Hematopoietic multipotent progenitor cell treated with erythropoietin and hydrocortisone succinate and interleukin-3 and kit ligand, for 6 days (in vitro differentiated cells): Measurements from ENCODE around the gene GCC1.
A peak's percentile ranks its signal among the peaks of the same experiment; 100 is the strongest.
"Not testable (repeated sequence)": the region's sequence is repeated elsewhere in the genome, so short reads cannot be mapped to it uniquely, and the experiment has no call there.

Source experiments
- DNase-seq: peaks from one replicate; pipeline ENCODE4 v3.0.0-alpha.2; 2015

GCC1 gene

DNA sequence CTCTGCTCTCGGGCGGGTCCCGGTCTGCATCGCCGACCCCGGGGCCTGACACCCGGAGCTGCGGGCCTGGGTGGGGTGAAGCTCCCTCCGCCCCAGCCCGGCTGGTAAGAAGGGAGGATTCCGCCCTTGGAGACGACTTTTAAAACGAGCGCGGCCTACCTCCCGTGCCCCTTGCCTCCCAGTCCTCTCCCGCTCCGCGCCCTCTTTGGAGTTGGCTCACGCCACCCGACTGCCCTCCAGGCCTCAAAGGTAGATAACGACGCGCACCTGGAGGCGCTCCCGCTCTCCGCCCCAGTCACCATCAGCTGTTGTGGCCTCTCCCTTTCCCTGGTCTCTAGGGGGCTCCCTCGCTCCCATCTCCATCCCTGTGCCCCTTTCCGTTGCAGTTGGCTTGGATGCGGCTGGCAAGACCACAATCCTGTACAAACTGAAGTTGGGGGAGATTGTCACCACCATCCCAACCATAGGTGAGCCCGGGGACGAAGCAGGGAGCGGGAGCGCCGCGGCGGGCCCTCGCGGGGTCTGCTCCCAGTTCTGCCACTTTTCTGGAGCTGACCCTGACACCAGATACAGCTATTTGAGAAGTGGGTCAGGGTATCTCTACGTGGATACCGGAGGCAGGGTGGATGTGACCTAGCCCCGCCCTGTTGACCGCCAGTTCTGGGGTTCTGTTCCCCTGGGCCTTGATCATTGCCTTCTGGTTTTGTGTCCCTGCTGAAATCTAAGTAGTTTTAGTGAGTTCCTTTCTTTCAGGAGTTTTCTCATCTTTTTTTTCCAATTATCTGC, 3.5 kb upstream of the GCC1 start:
- peak; percentile 55 for DNase-seq

DNA sequence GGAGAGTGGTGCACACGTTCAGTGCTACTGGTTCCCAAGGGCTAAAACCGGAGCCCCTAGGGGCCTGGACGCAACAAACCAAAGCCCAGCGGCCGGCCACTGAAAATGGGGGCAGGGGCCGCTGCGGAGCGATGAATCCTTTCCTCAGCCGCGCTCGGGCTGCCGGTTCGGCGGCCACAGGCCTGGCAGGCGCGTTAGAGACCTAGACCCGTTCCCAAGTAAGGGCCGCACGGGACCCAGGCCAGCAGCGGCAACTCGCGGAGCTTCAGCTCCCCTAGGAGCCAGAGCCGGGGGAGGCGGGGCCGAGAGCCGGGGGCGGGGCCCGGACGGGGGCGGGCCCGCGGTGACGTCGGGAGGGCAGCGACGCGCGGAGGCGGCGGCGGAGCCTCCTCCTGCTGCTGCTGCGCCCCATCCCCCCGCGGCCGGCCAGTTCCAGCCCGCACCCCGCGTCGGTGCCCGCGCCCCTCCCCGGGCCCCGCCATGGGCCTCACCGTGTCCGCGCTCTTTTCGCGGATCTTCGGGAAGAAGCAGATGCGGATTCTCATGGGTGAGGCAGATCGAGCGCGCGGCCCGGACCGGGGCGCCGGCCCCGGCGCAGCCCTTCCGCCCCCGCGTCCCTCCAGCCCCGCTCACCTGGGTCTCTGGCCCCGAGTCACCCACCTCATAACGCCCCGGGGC, 2.8 kb upstream of the GCC1 start, which contains the start of gene ARF5:
TSS of gene ARF5 (plus strand) at position 393 of the 678 bp plus-strand sequence. CDS start at position 481, 88 bp downstream.
- peak; percentile 85 for DNase-seq

DNA sequence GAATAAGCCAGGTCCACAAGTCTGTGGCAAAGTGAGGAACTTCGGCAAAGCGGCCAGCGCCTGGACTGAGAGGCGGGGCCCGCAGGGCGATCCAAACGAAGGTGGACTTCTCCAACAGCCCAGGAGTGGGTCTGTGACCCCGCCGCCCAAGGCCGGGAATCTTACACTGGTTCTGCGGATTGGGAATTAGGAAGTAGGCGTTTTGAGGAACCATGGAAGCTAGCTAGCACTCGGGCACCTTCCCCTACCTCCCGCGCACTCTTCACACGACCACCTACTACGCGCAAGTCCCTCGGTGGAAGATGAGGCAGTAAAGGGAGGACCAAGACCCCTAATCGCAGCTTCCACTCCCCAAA, 2.2 kb upstream of the GCC1 start:
- DNase-seq = no peak

DNA sequence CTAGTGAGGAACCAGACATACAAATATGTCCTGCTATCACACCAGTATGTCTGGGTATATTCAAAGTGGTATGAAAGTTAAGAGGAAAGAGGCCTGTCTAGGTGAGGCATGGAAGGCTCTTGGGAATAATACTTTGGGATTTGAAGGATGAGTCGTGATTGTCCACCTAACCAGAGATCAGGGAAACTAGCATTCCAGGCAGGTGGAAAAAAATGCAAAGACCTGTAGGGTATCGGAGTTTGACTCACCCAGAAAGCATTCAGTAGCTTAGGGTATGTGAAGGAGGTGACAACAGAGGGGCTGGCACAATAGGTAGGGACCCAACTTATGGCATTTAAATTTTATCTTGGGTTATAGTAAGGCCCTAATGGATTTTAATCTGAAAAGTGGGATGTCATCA, 950 bp upstream of the GCC1 start:
- DNase-seq = no peak

DNA sequence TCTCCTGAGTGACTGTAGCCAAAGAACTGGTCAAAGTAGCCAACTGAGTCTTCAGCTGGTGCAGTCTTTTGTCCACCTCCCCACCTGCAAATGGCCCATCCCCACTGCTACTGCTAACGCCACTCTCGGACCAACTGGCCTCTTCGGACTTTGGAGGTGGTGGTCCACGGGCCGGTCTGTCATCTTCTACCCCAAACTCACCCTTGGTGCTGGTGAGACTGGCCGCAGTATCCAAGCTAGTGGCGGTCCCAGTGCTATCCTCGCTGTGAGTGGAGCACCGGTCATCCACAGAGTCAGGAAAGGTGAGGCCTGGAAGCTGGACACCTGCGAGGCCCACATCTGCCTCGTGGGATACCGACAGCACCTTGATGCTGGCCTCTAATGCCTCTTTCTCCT, 750 bp downstream of the GCC1 start:
- DNase-seq = no peak

DNA sequence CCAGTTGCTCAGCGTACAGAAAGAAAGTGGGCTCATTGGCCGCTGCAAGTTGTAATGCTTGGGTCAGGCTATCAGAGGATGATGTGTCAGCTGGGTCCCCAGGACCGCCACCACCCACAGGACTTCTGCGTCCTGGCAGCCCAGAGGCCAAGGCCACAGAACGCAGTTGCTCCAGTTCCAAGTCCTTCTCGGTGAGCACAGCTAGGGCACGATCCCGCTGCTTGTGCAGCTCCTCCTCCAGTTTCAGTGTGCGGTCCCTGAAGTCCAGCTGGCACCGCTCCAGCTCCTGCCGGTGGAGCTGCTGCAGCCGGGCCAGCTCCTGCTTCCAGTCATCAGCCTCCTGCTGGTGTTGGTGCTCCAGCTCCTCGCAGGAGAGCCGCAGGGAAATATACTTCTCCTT, 3.0 kb downstream of the GCC1 start:
- no peak for DNase-seq

DNA sequence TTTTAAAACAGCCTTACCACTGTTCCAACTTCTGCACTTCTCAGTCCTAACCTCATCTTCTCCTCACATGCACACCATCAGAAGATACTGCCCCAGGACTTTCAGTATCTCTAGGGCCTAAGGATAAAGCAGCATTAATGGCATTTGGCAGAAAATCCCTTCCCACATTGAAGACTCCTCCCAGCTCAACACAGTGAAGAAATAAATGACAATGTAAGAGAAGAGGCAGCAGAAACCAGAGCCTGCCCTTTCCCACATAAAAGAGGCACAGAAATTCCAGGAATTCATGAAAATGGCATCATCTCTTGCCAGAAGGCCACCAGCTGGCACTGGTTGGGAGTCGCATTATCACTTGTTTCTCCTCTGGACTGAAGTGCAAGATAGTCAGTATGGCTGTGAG, 3.7 kb downstream of the GCC1 start:
- no peak for DNase-seq

DNA sequence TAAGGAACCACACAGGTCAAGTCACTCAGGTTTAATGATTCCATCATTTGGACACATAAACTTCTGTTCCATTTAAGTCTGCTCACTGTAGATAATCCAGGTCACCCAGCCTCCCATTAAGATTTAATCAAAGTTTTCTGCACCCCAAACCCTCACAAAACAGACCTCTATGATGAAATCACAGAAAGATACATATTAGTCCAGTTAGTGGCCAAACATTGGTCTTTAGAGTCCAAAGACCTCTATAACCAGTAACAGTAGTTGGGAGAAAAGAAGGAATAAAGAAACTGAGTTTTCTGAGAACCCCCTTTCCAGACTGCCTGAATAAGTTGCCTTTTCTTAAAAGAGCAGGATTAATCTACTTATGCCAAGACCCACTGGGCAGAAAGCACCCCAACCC, 4.8 kb downstream of the GCC1 start:
- DNase-seq = no peak

DNA sequence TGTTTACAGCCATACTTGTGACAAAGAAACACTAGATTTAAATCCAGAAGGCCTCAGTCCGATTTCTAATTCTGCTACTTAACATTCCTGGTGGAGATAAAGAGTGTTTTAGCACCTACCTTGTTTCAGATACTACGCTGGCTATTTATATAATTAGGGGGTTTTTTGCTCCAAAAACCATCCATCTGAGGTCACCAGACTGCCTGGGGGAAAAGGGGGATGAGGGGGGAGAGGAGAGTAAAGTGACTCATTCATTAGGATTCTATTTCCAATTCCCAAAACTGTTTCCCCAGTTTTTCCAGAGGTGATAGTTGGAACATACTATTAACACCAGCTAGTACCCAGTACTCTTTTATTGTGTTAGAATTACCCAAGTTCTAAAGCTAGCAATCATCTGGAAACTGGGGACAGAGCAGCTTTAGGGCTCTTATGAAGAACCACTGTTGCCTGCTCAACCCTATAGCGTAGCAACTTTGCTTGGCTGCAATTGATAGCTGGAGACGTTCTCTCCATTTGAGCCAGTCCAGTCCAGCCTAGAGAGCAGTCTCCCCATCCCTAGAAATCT, 6.6 kb downstream of the GCC1 start:
- DNase-seq = no peak

DNA sequence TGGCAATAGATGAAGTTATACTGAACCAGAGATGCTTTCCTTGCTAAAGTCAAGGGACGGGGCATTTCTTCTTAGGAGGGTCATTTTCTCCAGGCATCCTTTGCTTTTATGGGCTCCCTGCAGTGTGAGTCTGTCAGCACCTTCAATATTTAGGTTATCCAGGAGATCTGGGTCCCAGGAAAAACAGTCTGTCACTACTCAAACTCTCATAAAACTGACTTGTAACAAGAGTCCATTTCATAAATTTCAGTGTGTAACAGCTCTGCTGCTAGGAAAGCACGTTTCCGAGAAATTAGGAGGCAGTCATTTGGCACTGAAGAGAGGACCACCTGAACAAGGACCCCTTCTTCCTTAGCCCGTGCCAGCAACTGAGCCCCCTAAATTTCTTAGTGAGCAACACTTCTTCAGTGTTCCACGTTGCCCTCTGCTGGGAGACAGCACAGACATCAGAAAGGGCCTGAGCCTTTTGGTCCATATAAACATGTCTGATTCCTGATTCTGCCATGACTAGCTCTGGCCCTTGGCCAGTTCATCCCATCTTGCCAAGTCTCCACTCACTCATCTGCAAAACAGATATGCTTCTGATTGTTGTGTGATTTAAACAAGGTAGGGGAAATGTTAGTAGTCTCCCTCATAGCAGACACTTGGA, 7.2 kb downstream of the GCC1 start:
- no peak for DNase-seq

DNA sequence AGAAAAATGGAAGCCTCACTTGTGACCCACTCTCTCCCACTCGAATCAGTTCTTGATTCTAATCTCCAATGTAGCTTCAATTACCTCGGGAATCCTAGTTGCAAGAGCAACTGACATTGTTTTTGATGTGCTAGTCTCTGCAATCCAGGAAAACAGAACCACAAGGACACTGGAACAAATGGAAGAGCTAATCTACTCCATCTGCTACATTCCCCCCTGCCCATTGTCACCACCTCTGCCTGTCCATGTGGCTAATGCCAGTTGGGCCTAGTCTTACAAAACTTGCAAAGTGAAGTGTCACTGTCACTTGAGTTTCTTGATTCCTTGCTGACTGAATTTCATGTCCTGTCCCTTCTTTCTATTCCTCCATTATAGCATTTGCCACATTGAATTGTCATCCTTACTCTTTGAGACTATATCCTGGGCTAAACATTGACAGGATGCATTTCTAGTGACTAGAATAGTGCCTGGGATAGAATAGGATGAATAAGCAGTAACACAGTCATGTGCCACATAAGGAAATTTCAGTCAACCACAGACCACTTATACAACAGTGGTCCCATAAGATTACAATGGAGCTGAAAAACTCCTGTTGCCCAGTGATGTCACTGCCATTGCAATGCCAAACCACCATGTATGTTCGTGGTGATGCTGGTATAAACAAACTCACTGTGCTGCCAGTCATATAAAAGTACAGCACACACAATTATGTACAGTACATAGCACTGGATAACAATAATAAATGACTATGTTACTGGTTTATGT, 13.5 kb downstream of the GCC1 start:
- no peak for DNase-seq

DNA sequence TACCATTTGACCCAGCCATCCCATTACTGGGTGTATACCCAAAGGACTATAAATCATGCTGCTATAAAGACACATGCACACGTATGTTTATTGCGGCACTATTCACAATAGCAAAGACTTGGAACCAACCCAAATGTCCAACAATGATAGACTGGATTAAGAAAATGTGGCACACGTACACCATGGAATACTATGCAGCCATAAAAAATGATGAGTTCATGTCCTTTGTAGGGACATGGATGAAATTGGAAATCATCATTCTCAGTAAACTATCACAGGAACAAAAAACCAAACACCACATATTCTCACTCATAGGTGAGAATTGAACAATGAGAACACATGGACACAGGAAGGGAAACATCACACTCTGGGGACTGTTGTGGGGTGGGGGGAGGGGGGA, 17.4 kb downstream of the GCC1 start:
- not testable (repeated sequence) for DNase-seq

DNA sequence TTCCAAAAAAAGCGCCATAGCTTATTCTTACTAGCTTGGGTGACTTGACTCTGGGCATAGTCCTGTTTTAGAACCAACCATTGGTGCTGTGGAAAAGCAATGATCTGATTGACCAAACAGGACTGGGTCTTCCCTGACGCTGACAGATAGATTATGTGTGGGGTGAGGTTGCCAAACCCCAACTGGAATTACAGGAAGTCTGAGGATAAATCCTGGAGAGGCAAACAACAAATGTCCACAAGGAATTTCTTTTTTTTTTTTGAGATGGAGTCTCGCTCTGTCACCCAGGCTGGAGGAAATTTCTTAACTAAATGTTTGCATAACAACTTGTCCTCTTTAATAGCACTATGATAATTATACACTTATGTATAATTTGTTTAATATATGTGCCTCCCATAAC, 19.2 kb downstream of the GCC1 start:
- DNase-seq = no peak

DNA sequence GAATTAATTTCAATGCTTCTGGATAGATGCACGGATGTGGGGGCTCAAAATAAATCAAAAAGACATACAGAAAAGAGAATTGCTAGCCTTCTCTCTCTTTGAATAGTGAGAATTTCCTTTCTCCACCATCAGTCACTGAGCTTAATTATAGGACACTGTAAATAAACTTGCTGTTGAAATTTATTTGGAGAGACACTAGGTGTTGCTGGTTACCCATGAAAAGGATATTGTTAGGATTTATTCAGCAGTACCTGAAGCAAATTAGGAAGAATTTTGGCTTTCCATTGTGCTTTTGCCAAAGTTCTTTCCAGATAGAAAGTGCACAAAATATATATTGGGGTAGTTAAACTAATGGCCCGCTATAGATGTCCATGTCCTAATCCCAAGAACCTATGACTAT, 27.6 kb downstream of the GCC1 start:
- no peak for DNase-seq

DNA sequence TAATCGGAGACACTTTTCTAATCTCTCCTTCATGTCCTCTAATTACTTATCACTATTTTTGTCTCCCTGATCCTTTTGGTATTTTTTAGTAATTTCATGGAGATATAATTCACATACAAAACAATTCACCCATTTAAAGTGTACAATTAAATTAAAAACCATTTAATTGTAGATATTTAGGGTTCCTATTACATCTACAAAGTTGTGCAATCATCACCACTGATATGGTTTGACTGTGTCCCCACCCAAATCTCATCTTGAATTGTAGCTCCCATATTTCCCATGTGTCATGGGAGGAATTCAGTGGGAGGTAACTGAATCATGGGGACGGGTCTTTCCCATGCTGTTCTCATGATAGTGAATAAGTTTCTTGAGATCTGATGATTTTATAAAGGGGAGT, 29.0 kb downstream of the GCC1 start:
- no peak for DNase-seq

DNA sequence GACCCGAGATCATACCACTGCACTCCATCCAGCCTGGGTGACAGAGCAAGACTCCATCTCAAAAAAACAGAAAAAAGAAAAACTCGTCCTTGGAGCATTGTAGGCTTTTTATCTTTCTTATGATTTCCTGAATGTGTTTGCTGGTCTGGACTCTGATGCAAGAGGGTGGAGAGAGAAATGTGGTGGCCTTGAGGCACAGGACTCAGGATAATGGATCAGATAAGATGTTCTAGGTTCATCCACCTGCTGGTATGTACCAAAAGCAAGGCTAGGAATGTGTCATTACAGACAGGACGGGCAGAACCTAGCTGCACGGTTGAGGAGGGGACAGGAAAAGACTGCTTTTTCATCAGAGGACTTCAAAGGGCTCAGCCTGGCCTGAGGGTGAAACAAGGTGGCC, 33.5 kb downstream of the GCC1 start:
- no peak for DNase-seq

DNA sequence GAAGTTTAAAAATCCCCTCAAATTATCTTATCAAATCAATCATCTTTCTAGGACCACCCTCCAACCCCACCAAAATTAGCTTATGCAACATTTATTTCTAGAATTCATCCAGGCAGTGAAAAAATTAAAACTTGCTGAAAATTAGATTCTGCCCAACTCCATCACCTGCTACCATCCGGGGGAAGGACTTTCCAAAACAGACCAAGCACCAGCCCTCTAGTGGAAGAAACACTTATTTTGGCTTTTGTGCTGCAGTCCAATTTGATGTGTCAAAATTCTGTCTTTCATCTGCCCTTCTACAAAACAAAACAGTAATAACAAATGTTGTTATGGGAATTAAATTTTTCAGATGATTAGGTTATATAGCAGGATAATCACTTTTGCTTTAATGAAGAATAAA, 35.1 kb downstream of the GCC1 start:
- DNase-seq = no peak

DNA sequence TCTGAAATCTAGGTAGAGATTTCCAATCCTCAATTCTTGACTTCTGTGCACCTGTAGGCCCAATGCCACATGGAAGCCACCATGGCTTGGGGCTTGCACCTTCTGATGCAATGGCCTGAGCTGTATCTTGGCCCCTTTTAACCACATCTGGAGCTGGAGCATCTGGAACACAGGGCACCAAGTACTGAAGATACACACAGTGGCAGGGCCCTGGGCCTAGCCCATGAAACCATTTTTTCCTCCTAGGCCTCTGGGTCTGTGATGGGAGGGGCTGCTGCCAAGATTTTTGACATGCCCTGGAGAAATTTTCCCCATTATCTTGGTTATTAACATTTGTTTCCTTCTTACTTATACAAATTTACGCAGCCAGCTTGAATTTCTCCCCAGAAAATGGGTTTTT, 39.1 kb downstream of the GCC1 start:
- no peak for DNase-seq

DNA sequence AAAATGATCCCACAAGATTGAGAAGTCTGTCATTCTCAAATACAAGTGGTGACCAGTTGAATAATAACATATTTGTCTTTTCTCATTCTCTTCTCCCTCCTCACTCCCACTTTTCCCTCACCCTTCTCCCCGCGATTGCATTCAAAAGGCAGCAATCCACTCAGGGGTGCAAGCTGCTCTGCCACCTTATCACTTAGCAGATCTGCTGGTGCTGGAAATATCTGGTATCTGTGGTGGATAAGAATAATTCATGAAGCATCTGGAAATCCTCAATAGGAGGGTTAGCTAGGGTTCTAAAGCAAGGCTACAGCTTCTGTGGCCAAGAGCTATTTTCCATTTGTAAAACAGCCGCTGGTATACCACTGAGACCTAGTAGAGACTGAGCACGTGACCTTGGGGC, 43.8 kb downstream of the GCC1 start:
- DNase-seq = no peak

DNA sequence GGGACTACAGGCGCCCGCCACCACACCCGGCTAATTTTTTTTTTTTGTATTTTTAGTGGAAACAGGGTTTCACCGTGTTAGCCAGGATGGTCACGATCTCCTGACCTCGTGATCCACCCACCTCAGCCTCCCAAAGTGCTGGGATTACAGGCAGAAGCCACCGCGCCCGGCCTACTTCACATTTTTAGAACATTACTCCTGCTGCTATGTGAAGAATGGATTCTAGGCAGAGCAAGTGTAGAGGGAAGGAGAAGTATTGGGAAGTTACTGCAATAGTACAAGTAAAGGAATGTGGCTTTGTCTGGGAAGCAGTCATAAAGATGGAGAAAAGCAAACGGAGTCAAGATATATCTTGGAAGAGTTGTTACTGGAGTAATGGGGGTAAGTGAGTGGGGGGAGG, 44.9 kb downstream of the GCC1 start:
- DNase-seq = not testable (repeated sequence)

DNA sequence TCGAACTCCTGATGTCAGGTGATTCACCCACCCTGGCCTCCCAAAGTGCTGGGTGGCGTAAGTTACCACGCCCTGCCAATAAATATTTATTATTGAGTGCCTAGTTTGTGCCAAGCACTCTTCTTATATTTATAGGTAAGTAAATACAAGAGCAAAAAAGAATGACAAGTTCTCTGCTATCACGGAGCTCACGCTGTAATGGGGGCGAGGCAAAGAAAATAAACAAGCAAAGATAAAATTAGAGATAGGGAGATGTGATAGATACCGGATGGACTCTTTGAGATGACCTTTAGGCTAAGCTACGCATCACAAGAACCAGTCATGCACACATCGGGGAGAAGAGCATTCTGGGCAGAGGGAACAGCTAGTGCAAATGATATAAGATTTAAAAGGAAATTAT, 46.3 kb downstream of the GCC1 start:
- DNase-seq = no peak

DNA sequence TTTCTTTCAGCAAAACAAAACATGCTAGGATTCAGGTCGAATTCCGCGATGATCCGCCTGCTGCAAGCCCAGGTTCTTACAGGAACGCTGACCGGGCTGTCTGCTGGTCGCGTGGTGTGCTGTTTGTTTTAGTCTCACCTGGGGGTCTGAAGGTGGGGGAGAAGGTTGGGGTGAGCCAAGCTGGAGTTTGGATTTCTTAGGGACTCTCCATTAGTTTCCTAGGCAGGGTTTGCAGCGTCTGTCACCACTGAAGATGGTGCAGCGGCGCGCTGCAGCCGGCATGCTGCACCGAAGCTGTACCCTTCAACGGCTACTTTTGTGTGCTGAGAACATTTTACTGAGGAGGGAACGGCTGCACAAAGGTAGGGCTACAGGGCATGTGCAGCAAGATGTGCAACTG, 48.7 kb downstream of the GCC1 start:
- no peak for DNase-seq

DNA sequence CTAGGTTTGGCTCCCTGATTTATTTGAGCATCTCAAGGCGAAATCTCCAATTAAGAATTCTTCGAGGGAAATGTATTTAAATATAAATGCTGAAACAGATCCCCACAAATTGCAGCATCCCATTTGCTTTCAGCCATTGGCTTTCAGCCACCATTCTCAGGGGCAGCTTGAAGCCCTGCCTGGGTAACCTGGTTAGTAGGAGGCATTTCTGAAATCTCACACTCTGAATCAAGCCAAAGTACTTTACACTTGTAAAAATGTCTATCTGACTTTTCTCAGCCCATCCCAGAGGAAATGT, 49.1 kb downstream of the GCC1 start:
- no peak for DNase-seq
